ENCODE results near the gene DROSHA. TPM values are rescaled to one million over a fixed set of nuclear protein-coding genes. Genes with fewer than 3 reads are reported as not detected.

DROSHA gene
- total RNA-seq, 1 experiment from 2014 or later, result 57.7 TPM

DNA sequence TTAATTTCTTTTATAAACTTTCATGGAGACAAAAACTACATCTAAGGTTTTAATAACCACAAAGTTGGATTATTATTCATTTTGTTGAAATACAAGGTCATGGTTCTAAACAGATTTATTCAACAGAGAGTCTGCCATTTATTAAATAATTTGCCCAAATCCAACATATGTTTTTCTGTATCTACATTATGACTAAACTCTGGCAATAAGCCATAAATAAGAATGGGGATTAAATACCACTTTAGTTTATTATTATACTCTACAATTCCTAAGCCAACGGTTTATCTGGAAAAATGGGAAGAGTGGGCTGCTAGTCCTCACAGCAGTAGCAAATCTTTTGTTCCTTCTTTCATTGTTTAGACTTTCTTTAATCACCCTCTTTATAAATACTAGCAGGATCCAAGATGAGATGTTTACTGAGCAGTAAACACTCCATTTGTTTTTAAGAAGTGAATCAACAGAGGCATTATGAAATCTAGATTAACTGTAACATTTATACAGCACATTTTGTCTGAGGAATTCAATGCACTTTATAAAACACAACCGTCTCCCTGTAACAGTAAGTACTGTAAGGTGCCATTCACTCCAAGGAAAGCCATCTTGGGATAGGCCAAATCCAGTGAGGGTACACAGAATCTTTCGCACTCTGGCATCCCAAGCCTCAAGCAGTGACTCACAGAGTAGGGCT lies 89.7 kb downstream of the DROSHA start:
- TF ChIP-seq, protein P1, sequence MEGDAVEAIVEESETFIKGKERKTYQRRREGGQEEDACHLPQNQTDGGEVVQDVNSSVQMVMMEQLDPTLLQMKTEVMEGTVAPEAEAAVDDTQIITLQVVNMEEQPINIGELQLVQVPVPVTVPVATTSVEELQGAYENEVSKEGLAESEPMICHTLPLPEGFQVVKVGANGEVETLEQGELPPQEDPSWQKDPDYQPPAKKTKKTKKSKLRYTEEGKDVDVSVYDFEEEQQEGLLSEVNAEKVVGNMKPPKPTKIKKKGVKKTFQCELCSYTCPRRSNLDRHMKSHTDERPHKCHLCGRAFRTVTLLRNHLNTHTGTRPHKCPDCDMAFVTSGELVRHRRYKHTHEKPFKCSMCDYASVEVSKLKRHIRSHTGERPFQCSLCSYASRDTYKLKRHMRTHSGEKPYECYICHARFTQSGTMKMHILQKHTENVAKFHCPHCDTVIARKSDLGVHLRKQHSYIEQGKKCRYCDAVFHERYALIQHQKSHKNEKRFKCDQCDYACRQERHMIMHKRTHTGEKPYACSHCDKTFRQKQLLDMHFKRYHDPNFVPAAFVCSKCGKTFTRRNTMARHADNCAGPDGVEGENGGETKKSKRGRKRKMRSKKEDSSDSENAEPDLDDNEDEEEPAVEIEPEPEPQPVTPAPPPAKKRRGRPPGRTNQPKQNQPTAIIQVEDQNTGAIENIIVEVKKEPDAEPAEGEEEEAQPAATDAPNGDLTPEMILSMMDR (IDR thresholded peaks at IDR 0.05; ENCODE audit: unreplicated experiment), result no peak
- H3K27ac Mint-ChIP-seq (ENCODE audit: low read depth, unreplicated experiment), result no peak overlapping the region
- H3K4me3 Mint-ChIP-seq (ENCODE audit: unreplicated experiment), result no peak overlapping the region
- DNase-seq (ENCODE audit: unreplicated experiment), result no peak
- H3K27me3 Mint-ChIP-seq (ENCODE audit: insufficient read depth, unreplicated experiment), result no peaks in the 10 kb centered on the region
- no TSS peak for BruUV-seq (replicated peaks)
- H3K9me3 Mint-ChIP-seq (ENCODE audit: unreplicated experiment), result no peaks in the 10 kb centered on the region
- CTCF ChIA-PET, result no interaction called here
- no peaks in the 10 kb centered on the region for H3K4me1 Mint-ChIP-seq (ENCODE audit: insufficient read depth, unreplicated experiment)
- peaks cover 23% of the 10 kb centered on the region for H3K36me3 Mint-ChIP-seq (ENCODE audit: insufficient read depth, unreplicated experiment)
- intact Hi-C loops (cut with micrococcal nuclease), result no loop called here
- POLR2A ChIA-PET, result no interaction called here

- ChIA-PET POLR2A (no interaction called here), CTCF (interaction anchor here (0.7 to 1.1 kb wide), 2 partner anchors 29 to 33 kb away, joined by 3 read pairs; no protein-coding TSS in a partner anchor)
- H3K9me3 Mint-ChIP-seq (ENCODE audit: unreplicated experiment), result no peaks in the 10 kb centered on the region
- TF ChIP-seq, protein P1 (IDR thresholded peaks at IDR 0.05; ENCODE audit: unreplicated experiment), result no peak
- DNase-seq (ENCODE audit: unreplicated experiment), result no peak
- BruUV-seq (replicated peaks), result no TSS peak
- H3K4me3 Mint-ChIP-seq (ENCODE audit: unreplicated experiment), result no peak overlapping the region
- no peaks in the 10 kb centered on the region for H3K4me1 Mint-ChIP-seq (ENCODE audit: insufficient read depth, unreplicated experiment)
- H3K27me3 Mint-ChIP-seq (ENCODE audit: insufficient read depth, unreplicated experiment), result no peaks in the 10 kb centered on the region
- H3K27ac Mint-ChIP-seq (ENCODE audit: low read depth, unreplicated experiment), result no peak overlapping the region
- H3K36me3 Mint-ChIP-seq (ENCODE audit: insufficient read depth, unreplicated experiment), result peaks cover 42% of the 10 kb centered on the region
- intact Hi-C loops (cut with micrococcal nuclease), result no loop called here
Observed at GRCh38 chr5:31436851-31437250, 95.0 kb downstream of the DROSHA start.

- TF ChIP-seq, protein P1 (IDR thresholded peaks at IDR 0.05; ENCODE audit: unreplicated experiment), result no peak
- no peak overlapping the region for H3K4me3 Mint-ChIP-seq (ENCODE audit: unreplicated experiment)
- DNase-seq (ENCODE audit: unreplicated experiment), result no peak
- ChIA-PET POLR2A (interaction anchor here (0.6 to 0.8 kb wide), 2 partner anchors 21 to 1433 kb away, joined by 3 to 4 read pairs; no protein-coding TSS in a partner anchor), CTCF (no interaction called here)
- no peaks in the 10 kb centered on the region for H3K9me3 Mint-ChIP-seq (ENCODE audit: unreplicated experiment)
- no peaks in the 10 kb centered on the region for H3K27me3 Mint-ChIP-seq (ENCODE audit: insufficient read depth, unreplicated experiment)
- intact Hi-C loops (cut with micrococcal nuclease), result no loop called here
- no peak overlapping the region for H3K27ac Mint-ChIP-seq (ENCODE audit: low read depth, unreplicated experiment)
- peaks cover 53% of the 10 kb centered on the region for H3K36me3 Mint-ChIP-seq (ENCODE audit: insufficient read depth, unreplicated experiment)
- BruUV-seq (replicated peaks), result no TSS peak
- H3K4me1 Mint-ChIP-seq (ENCODE audit: insufficient read depth, unreplicated experiment), result no peaks in the 10 kb centered on the region
Observed at GRCh38 chr5:31435730-31436129, 96.2 kb downstream of the DROSHA start.

- TF ChIP-seq, protein P1 (IDR thresholded peaks at IDR 0.05; ENCODE audit: unreplicated experiment), result no peak
- intact Hi-C loops (cut with micrococcal nuclease), result no loop called here
- ChIA-PET CTCF (interaction anchor here (0.7 kb wide), 1 partner anchor 106 kb away, joined by 4 read pairs; no protein-coding TSS in a partner anchor), POLR2A (interaction anchor here (0.6 to 1.3 kb wide), 4 partner anchors 14 to 933 kb away, joined by 3 to 4 read pairs (median 3); no protein-coding TSS in a partner anchor)
- no peak overlapping the region for H3K4me3 Mint-ChIP-seq (ENCODE audit: unreplicated experiment)
- no peaks in the 10 kb centered on the region for H3K9me3 Mint-ChIP-seq (ENCODE audit: unreplicated experiment)
- BruUV-seq (replicated peaks), result no TSS peak
- DNase-seq (ENCODE audit: unreplicated experiment), result no peak
- no peaks in the 10 kb centered on the region for H3K27me3 Mint-ChIP-seq (ENCODE audit: insufficient read depth, unreplicated experiment)
- H3K36me3 Mint-ChIP-seq (ENCODE audit: insufficient read depth, unreplicated experiment), result peaks cover 60% of the 10 kb centered on the region
- H3K4me1 Mint-ChIP-seq (ENCODE audit: insufficient read depth, unreplicated experiment), result no peaks in the 10 kb centered on the region
- H3K27ac Mint-ChIP-seq (ENCODE audit: low read depth, unreplicated experiment), result no peak overlapping the region
Observed at GRCh38 chr5:31434898-31435297, 97.0 kb downstream of the DROSHA start.

Measured in MCF 10A (cell line).